H9 (cell line): ENCODE measurements around the gene KIAA0825. TPM values are rescaled to one million over a fixed set of nuclear protein-coding genes. Genes with fewer than 3 reads are reported as not detected.

Experiments used
- DNase-seq: peaks from one replicate; pipeline ENCODE4 v3.0.0-alpha.2; 2017
- H2AFZ ChIP-seq: one replicate; pipeline ENCODE4 v1.6.1; 2013; ENCODE audit warnings: mild to moderate bottlenecking, low read length, control low read depth, moderate library complexity
- H2AK5ac ChIP-seq: 2 replicates; pipeline ENCODE4 v1.6.1; 2013; ENCODE audit warnings: low read length, control low read depth, mixed read lengths; ENCODE audit not compliant: insufficient read length
- H2BK120ac ChIP-seq: one replicate; pipeline ENCODE4 v1.6.1; 2013; ENCODE audit warnings: low read depth, mild to moderate bottlenecking, low read length, control low read depth, inconsistent platforms; ENCODE audit not compliant: poor library complexity, severe bottlenecking
- H2BK12ac ChIP-seq: 2 replicates; pipeline ENCODE4 v1.6.1; 2013; ENCODE audit warnings: low read length, control low read depth, mixed read lengths, low read depth; ENCODE audit not compliant: insufficient read length
- H2BK15ac ChIP-seq: 2 replicates; pipeline ENCODE4 v1.6.1; 2013; ENCODE audit warnings: low read depth, low read length, control low read depth
- H2BK20ac ChIP-seq: one replicate; pipeline ENCODE4 v1.6.1; 2013; ENCODE audit warnings: low read depth, mild to moderate bottlenecking, low read length, control low read depth, inconsistent platforms; ENCODE audit not compliant: poor library complexity, severe bottlenecking
- H2BK5ac ChIP-seq: 2 replicates; pipeline ENCODE4 v1.6.1; 2013; ENCODE audit warnings: low read length, control low read depth, mixed read lengths; ENCODE audit not compliant: insufficient read length
- H3K14ac ChIP-seq: 2 replicates; pipeline ENCODE4 v1.6.1; 2013; ENCODE audit warnings: low read length, control low read depth; ENCODE audit not compliant: insufficient read depth
- H3K18ac ChIP-seq: 2 replicates; pipeline ENCODE4 v1.6.1; 2013; ENCODE audit warnings: low read depth, mild to moderate bottlenecking, mixed read lengths, low read length, control low read depth; ENCODE audit not compliant: insufficient read length
- H3K23ac ChIP-seq: 2 replicates; pipeline ENCODE4 v1.6.1; 2013; ENCODE audit warnings: low read length, control low read depth, mixed read lengths, low read depth; ENCODE audit not compliant: insufficient read length
- H3K23me2 ChIP-seq: 2 replicates; pipeline ENCODE4 v1.6.1; 2013; ENCODE audit warnings: low read depth, mild to moderate bottlenecking, mixed read lengths, low read length, control low read depth; ENCODE audit not compliant: insufficient read length, poor library complexity, severe bottlenecking
- H3K27ac ChIP-seq: 2 replicates; pipeline ENCODE4 v1.5.1; 2013; ENCODE audit warnings: low read length, control low read depth, mixed read lengths, low read depth; ENCODE audit not compliant: insufficient read length
- H3K27me3 ChIP-seq: 2 replicates; pipeline ENCODE4 v1.6.1; 2013; ENCODE audit warnings: low read length, control low read depth, inconsistent platforms; ENCODE audit not compliant: insufficient read depth
- H3K4ac ChIP-seq: 2 replicates; pipeline ENCODE4 v1.6.1; 2013; ENCODE audit warnings: low read depth, mild to moderate bottlenecking, control low read depth, inconsistent platforms, low read length, moderate library complexity
- H3K4me1 ChIP-seq: 2 replicates; pipeline ENCODE4 v1.6.1; 2013; ENCODE audit warnings: low read length, control low read depth, inconsistent platforms; ENCODE audit not compliant: insufficient read depth
- H3K4me2 ChIP-seq: 2 replicates; pipeline ENCODE4 v1.6.1; 2013; ENCODE audit warnings: low read length, control low read depth, mixed read lengths; ENCODE audit not compliant: insufficient read length, insufficient read depth
- H3K56ac ChIP-seq: 2 replicates; pipeline ENCODE4 v1.6.1; 2013; ENCODE audit warnings: low read depth, mild to moderate bottlenecking, mixed read lengths, low read length, control low read depth; ENCODE audit not compliant: insufficient read length
- H3K79me1 ChIP-seq: 2 replicates; pipeline ENCODE4 v1.6.1; 2013; ENCODE audit warnings: low read depth, mild to moderate bottlenecking, moderate library complexity, low read length, control low read depth, inconsistent platforms; ENCODE audit not compliant: insufficient read depth, poor library complexity, severe bottlenecking
- H3K79me2 ChIP-seq: 2 replicates; pipeline ENCODE4 v1.6.1; 2013; ENCODE audit warnings: low read length, control low read depth, inconsistent platforms; ENCODE audit not compliant: insufficient read depth
- H3K9ac ChIP-seq: 2 replicates; pipeline ENCODE4 v1.6.1; 2013; ENCODE audit warnings: low read length, control low read depth, mixed read lengths; ENCODE audit not compliant: insufficient read length; ENCODE audit errors: extremely low read depth
- H3K9me3 ChIP-seq: one replicate; pipeline ENCODE4 v1.6.1; 2013; ENCODE audit warnings: low read depth, low read length, inconsistent platforms; ENCODE audit not compliant: control insufficient read depth
- H3T11ph ChIP-seq: one replicate; pipeline ENCODE4 v1.6.1; 2013; ENCODE audit warnings: mild to moderate bottlenecking, low read length, control low read depth, inconsistent platforms
- H4K20me1 ChIP-seq: one replicate; pipeline ENCODE4 v1.6.1; 2013; ENCODE audit not compliant: control insufficient read depth, insufficient read length, insufficient read depth
- H4K5ac ChIP-seq: 2 replicates; pipeline ENCODE4 v1.6.1; 2013; ENCODE audit warnings: low read depth, mild to moderate bottlenecking, mixed read lengths, low read length, control low read depth; ENCODE audit not compliant: insufficient read length
- H4K8ac ChIP-seq: replicated peaks from 2 replicates; pipeline ENCODE4 v1.6.1; 2013; ENCODE audit warnings: low read length, control low read depth, mixed read lengths, low read depth; ENCODE audit not compliant: insufficient read length
- H4K91ac ChIP-seq: 2 replicates; pipeline ENCODE4 v1.6.1; 2013; ENCODE audit warnings: low read depth, mild to moderate bottlenecking, moderate library complexity, mixed read lengths, low read length, control low read depth; ENCODE audit not compliant: insufficient read length
- H3K27ac Mint-ChIP-seq, 3 experiments: 2 replicates in 2 of 3; 3 replicates in 1 of 3; pipeline ENCODE4 v1.8.0; 2020 to 2021; ENCODE audit warnings: mixed read lengths in 3 of 3, mild to moderate bottlenecking in 1 of 3, moderate library complexity in 1 of 3
- H3K27me3 Mint-ChIP-seq: 2 replicates; pipeline ENCODE4 v1.8.0; 2021; ENCODE audit warnings: low read depth, mild to moderate bottlenecking, moderate library complexity, mixed read lengths
- H3K36me3 Mint-ChIP-seq, 3 experiments: 2 replicates in 2 of 3; 3 replicates in 1 of 3; pipeline ENCODE4 v1.8.0; 2020 to 2021; ENCODE audit warnings: low read depth in 3 of 3, mixed read lengths in 3 of 3; ENCODE audit not compliant: insufficient read depth in 1 of 3
- H3K4me1 Mint-ChIP-seq, 2 experiments: 2 replicates each; pipeline ENCODE4 v1.8.0; 2020; ENCODE audit warnings: mixed read lengths in 2 of 2
- H3K4me3 Mint-ChIP-seq, 2 experiments: 2 replicates in 1 of 2; 3 replicates in 1 of 2; pipeline ENCODE4 v1.8.0; 2020 to 2021; ENCODE audit warnings: mild to moderate bottlenecking in 2 of 2, mixed read lengths in 2 of 2, moderate library complexity in 1 of 2
- H3K9me3 Mint-ChIP-seq, 2 experiments: 2 replicates in 1 of 2; 3 replicates in 1 of 2; pipeline ENCODE4 v1.8.0; 2020; ENCODE audit warnings: mild to moderate bottlenecking in 2 of 2, mixed read lengths in 2 of 2, moderate library complexity in 1 of 2
- CTCF ChIP-seq: fragments of 200-600 bp; sonication (generic); conservative IDR thresholded peaks from 3 replicates; pipeline ENCODE4 v1.8.0; 2021; ENCODE audit warnings: antibody characterized with exemption, mild to moderate bottlenecking
- WGBS: extraction: QIAGEN DNeasy Blood & Tissue Kit; methylation state at CpG from one replicate; pipeline ENCODE4 v1.1.7; 2013; ENCODE audit warnings: missing lambda C conversion rate, low lambda C conversion rate, mixed read lengths; ENCODE audit not compliant: insufficient read length; ENCODE audit errors: extremely low coverage; 5-methylcytosine and 5-hydroxymethylcytosine counted together
- total RNA-seq: library from RNA; stranded (reverse); gene quantifications from 2 replicates; pipeline ENCODE4 v1.2.1, GENCODE V29; 2021

The KIAA0825 gene
- total RNA-seq, 1 experiment from 2014 or later, result 1.8 TPM

- Histone ChIP-seq H3K79me1 (no peaks in the 10 kb centered on the region), H4K8ac (no peak overlapping the region), H3K9me3 (no peaks in the 10 kb centered on the region), H2AK5ac (no peak overlapping the region), H4K20me1 (no peaks in the 10 kb centered on the region), H2BK20ac (no peak overlapping the region), H3T11ph (no peak overlapping the region), H2BK12ac (no peak overlapping the region), H3K56ac (no peak overlapping the region), H3K4me2 (no peak overlapping the region), H3K79me2 (peaks cover 13% of the 10 kb centered on the region; the same call in 1 of the 2 replicates), H4K5ac (no peak overlapping the region), H3K4ac (no peak overlapping the region), H2BK120ac (no peak overlapping the region), H3K27ac (no peak overlapping the region), H3K27me3 (no peaks in the 10 kb centered on the region), H3K14ac (no peak overlapping the region), H3K18ac (no peak overlapping the region), H4K91ac (no peak overlapping the region), H3K23me2 (no peaks in the 10 kb centered on the region), H2BK5ac (no peak overlapping the region), H2BK15ac (no peak overlapping the region), H2AFZ (no peak overlapping the region), H3K4me1 (no peaks in the 10 kb centered on the region; the same call in 1 of the 2 replicates), H3K9ac (no peak overlapping the region), H3K23ac (no peak overlapping the region)
- H3K27me3 Mint-ChIP-seq, result no peaks in the 10 kb centered on the region
- peaks cover 6 to 13% of the 10 kb centered on the region in 2 experiments for H3K9me3 Mint-ChIP-seq
- H3K4me3 Mint-ChIP-seq, result no peak overlapping the region
- TF ChIP-seq CTCF, result no peak
- H3K4me1 Mint-ChIP-seq, result peaks cover 8 to 25% of the 10 kb centered on the region in 2 experiments
- DNase-seq, result no peak
- peak overlapping the region in 1 of 3 experiments; percentile 37; a peak in 1 of 7 replicates for H3K27ac Mint-ChIP-seq
- peaks cover 12 to 34% (median 31%) of the 10 kb centered on the region in 3 experiments for H3K36me3 Mint-ChIP-seq
- WGBS, result no CpG with 5 or more reads among the region's 4 CpGs
These were observed 351.0 kb downstream of the KIAA0825 start for GRCh38 chr5:94267350-94267899.
